Activated CD8-positive, alpha-beta T cell treated with anti-CD3 and anti-CD28 coated beads for 36 hours (primary cell): ENCODE results near the gene UGCG. TPM values are rescaled to one million over a fixed set of nuclear protein-coding genes. Genes with fewer than 3 reads are reported as not detected.

Experiments used
- ATAC-seq: fragments of 200-7000 bp; cut with Tn5 transposase; one replicate; pipeline ENCODE4 v1.10.0; 2021; ENCODE audit warnings: mild to moderate bottlenecking, moderate library complexity
- CTCF ChIA-PET: fragments of 350-600 bp; sonication (Branson Sonifier 250); formaldehyde crosslinking; loops from one replicate; lab custom pipeline; 2021; ENCODE audit warnings: antibody characterized with exemption; lab: Charles Lee
- POLR2A ChIA-PET: fragments of 350-600 bp; sonication (Branson Sonifier 250); formaldehyde crosslinking; loops from one replicate; lab custom pipeline; 2021; ENCODE audit warnings: antibody characterized with exemption; lab: Charles Lee
- DNase-seq: peaks from one replicate; pipeline ENCODE4 v3.0.0-alpha.2; 2020
- H3K27ac Mint-ChIP-seq: one replicate; pipeline ENCODE4 v1.8.0; 2021; ENCODE audit warnings: mild to moderate bottlenecking, mixed read lengths
- H3K27me3 Mint-ChIP-seq: one replicate; pipeline ENCODE4 v1.8.0; 2021; ENCODE audit warnings: mixed read lengths
- H3K36me3 Mint-ChIP-seq: one replicate; pipeline ENCODE4 v1.8.0; 2021; ENCODE audit warnings: low read depth, mixed read lengths
- H3K4me1 Mint-ChIP-seq: one replicate; pipeline ENCODE4 v1.8.0; 2021; ENCODE audit warnings: low read depth, mixed read lengths
- H3K4me3 Mint-ChIP-seq: one replicate; pipeline ENCODE4 v1.8.0; 2021; ENCODE audit warnings: mild to moderate bottlenecking, moderate library complexity, mixed read lengths
- H3K9me3 Mint-ChIP-seq: one replicate; pipeline ENCODE4 v1.8.0; 2021; ENCODE audit warnings: mixed read lengths
- CTCF ChIP-seq: fragments of 200-600 bp; IDR thresholded peaks from one replicate; pipeline ENCODE4 v1.8.0; 2022; ENCODE audit warnings: antibody characterized with exemption, mild to moderate bottlenecking
- intact Hi-C: fragments of 100-400 bp; cut with micrococcal nuclease; formaldehyde crosslinking; loops from one replicate; pipeline ENCODE4 v1.10.0; 2022
- total RNA-seq, 2 experiments: library from RNA; stranded (reverse); gene quantifications; one replicate each; pipeline ENCODE4 v1.2.3, GENCODE V29; 2021

Gene UGCG
- total RNA-seq, 2 experiments from 2014 or later, result 13.5 to 14.3 TPM

DNA sequence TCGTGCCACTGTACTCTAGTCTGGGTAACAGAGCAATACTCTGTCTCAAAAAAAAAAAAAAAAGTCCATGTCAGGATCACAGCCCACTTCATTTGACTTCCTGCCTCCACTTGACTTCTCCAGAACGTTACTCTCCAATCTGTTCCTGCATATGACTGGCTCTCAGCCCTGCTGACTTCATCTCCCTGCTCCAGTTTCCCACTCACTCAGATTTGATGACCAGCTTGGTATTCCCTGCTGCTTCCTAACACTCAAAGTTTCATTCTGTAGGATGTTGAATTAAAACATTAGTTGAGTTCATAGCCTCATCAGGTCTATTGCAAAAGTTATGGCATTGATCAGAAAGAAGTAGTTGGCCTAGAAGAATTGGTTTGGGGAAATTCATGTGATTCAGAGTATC is 52.3 kb downstream of the UGCG start:
- Mint-ChIP-seq H3K4me1 (peaks cover 16% of the 10 kb centered on the region), H3K27ac (no peak overlapping the region), H3K4me3 (no peak overlapping the region), H3K36me3 (no peaks in the 10 kb centered on the region), H3K27me3 (no peaks in the 10 kb centered on the region), H3K9me3 (no peaks in the 10 kb centered on the region)
- ATAC-seq (no peak), DNase-seq (no peak)
- ChIA-PET POLR2A (no interaction called here), CTCF (no interaction called here)
- TF ChIP-seq CTCF, result no peak
- intact Hi-C loops, result no loop called here

GRCh38 chr9:111949919-111950318 is 53.3 kb downstream of the UGCG start:
- DNase-seq, result no peak
- H3K27me3 Mint-ChIP-seq, result no peaks in the 10 kb centered on the region
- H3K4me3 Mint-ChIP-seq, result no peak overlapping the region
- intact Hi-C loops, result no loop called here
- CTCF ChIA-PET, result no interaction called here
- H3K9me3 Mint-ChIP-seq, result no peaks in the 10 kb centered on the region
- POLR2A ChIA-PET, result no interaction called here
- no peak overlapping the region for H3K27ac Mint-ChIP-seq
- no peak for ATAC-seq
- peaks cover 11% of the 10 kb centered on the region for H3K4me1 Mint-ChIP-seq
- no peaks in the 10 kb centered on the region for H3K36me3 Mint-ChIP-seq
- TF ChIP-seq CTCF, result no peak

DNA sequence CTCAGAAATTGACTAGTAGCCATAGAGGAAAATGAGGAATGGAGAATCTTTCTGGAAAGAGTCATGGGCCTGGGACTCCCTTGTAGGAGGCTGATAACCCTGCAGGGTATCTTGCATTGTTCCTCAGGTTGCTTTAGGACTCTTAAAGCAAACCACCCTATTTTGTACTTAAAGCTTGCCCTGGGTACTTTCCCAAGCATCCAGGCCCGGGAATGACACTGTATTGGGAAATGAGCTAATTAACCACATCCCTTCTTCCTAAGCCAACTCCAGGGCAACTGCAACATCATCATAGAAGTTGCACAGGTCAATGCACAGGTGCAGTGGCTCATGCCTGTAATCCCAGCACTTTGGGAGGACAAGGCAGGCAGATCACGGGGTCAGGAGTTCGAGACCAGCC is 55.9 kb downstream of the UGCG start:
- no peak overlapping the region for H3K27ac Mint-ChIP-seq
- no peak for DNase-seq
- no peaks in the 10 kb centered on the region for H3K9me3 Mint-ChIP-seq
- H3K4me3 Mint-ChIP-seq, result no peak overlapping the region
- TF ChIP-seq CTCF, result no peak
- no peaks in the 10 kb centered on the region for H3K27me3 Mint-ChIP-seq
- peaks cover 9% of the 10 kb centered on the region for H3K4me1 Mint-ChIP-seq
- CTCF ChIA-PET, result interaction anchor here (1.1 kb wide), 1 partner anchor 29 kb away, joined by 3 read pairs; no protein-coding TSS in a partner anchor
- intact Hi-C loops, result no loop called here
- no peaks in the 10 kb centered on the region for H3K36me3 Mint-ChIP-seq
- ATAC-seq, result no peak
- POLR2A ChIA-PET, result interaction anchor here (0.6 kb wide), 1 partner anchor 12 kb away, joined by 3 read pairs; no protein-coding TSS in a partner anchor

DNA sequence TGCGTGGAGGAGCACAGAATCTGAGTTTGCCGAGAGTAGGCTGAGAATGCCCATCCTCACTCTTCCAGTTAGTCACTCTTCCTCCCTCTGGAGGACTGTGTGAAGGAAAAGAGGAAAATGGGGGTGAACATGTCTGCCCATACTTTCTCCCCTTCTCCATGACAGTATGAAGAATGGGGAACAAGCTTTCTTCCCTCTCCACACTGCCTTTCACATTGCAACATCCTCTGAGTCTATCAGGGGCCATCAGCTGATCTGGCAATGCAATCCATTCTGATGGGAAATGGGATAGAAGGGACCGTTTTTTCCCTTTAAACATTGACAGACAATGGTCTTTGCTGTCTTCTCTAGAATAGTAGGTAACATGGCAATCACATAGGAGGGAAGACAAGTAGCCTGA is 56.8 kb downstream of the UGCG start:
- no peak overlapping the region for H3K27ac Mint-ChIP-seq
- no peak overlapping the region for H3K4me3 Mint-ChIP-seq
- intact Hi-C loops, result no loop called here
- no peaks in the 10 kb centered on the region for H3K36me3 Mint-ChIP-seq
- CTCF ChIA-PET, result no interaction called here
- ATAC-seq, result no peak
- no peak for TF ChIP-seq CTCF
- peaks cover 16% of the 10 kb centered on the region for H3K4me1 Mint-ChIP-seq
- H3K27me3 Mint-ChIP-seq, result peaks cover 2% of the 10 kb centered on the region
- no peak for DNase-seq
- no peaks in the 10 kb centered on the region for H3K9me3 Mint-ChIP-seq
- POLR2A ChIA-PET, result interaction anchor here (0.6 kb wide), 1 partner anchor 191 kb away, joined by 3 read pairs; no protein-coding TSS in a partner anchor

- no peaks in the 10 kb centered on the region for H3K9me3 Mint-ChIP-seq
- peaks cover 2% of the 10 kb centered on the region for H3K27me3 Mint-ChIP-seq
- TF ChIP-seq CTCF, result no peak
- intact Hi-C loops, result no loop called here
- H3K4me1 Mint-ChIP-seq, result peaks cover 20% of the 10 kb centered on the region
- no peak overlapping the region for H3K4me3 Mint-ChIP-seq
- ChIA-PET POLR2A (interaction anchor here (1.1 kb wide), 1 partner anchor 16 kb away, joined by 7 read pairs; no protein-coding TSS in a partner anchor), CTCF (interaction anchor here (0.8 to 1.4 kb wide), 2 partner anchors 11 to 20 kb away, joined by 3 to 4 read pairs; no protein-coding TSS in a partner anchor)
- DNase-seq (no peak), ATAC-seq (no peak)
- H3K36me3 Mint-ChIP-seq, result no peaks in the 10 kb centered on the region
- no peak overlapping the region for H3K27ac Mint-ChIP-seq
Observed at GRCh38 chr9:111955048-111955447, 58.4 kb downstream of the UGCG start.
